Adrenal gland (tissue), 12 donors: ENCODE results near the gene CHSY3. TPM values are rescaled to one million over a fixed set of nuclear protein-coding genes. Genes with fewer than 3 reads are reported as not detected.

Experiments used
- DNase-seq, 7 donors: peaks; one replicate each; pipeline ENCODE4 v3.0.0-alpha.2; 2019 to 2020
- H3K27ac ChIP-seq, 5 donors: fragments of 200-600 bp; sonication (generic) in 4 of 5; 1 replicate in 3 of 5; 2 replicates in 2 of 5; pipeline versions ENCODE4 v1.5.1 to v1.8.0; 2016 to 2020; ENCODE audit warnings: mild to moderate bottlenecking in 1 of 5
- H3K27me3 ChIP-seq: fragments of 200-600 bp; 2 replicates; pipeline ENCODE4 v1.8.0; 2021
- H3K36me3 ChIP-seq, 2 donors: fragments of 200-600 bp; replicated peaks in 1 of 2; 1 replicate in 1 of 2; 2 replicates in 1 of 2; pipeline versions ENCODE4 v1.5.1 to v1.8.0; 2018 to 2022
- H3K4me1 ChIP-seq, 2 donors: fragments of 200-600 bp; replicated peaks in 1 of 2; 1 replicate in 1 of 2; 2 replicates in 1 of 2; pipeline versions ENCODE4 v1.5.1 to v1.8.0; 2018 to 2021
- H3K4me3 ChIP-seq, 4 donors: fragments of 200-600 bp; sonication (generic) in 3 of 4; one replicate each; pipeline ENCODE4 v1.5.1; 2016 to 2018
- H3K9me3 ChIP-seq, 3 donors: fragments of 200-600 bp; sonication (generic) in 1 of 3; replicated peaks in 1 of 3; 1 replicate in 2 of 3; 2 replicates in 1 of 3; pipeline versions ENCODE4 v1.5.1 to v1.8.0; 2016 to 2021
- POLR2A ChIP-seq, 2 donors: fragments of 450-650 bp; IDR thresholded peaks; one replicate each; pipeline ENCODE4 v1.6.1; 2017; ENCODE audit warnings: antibody characterized with exemption in 2 of 2, mild to moderate bottlenecking in 2 of 2, moderate library complexity in 1 of 2
- WGBS, 4 donors: extraction: QIAGEN DNeasy Blood & Tissue Kit in 2 of 4; methylation state at CpG; one replicate each; pipeline versions ENCODE4 v1.1.5 to v1.1.7; 2013 to 2017; 5-methylcytosine and 5-hydroxymethylcytosine counted together
- intact Hi-C, 2 donors: fragments of 100-400 bp; cut with DNase I; formaldehyde crosslinking; loops; one replicate each; pipeline versions ENCODE4 v1.14.1 to v1.15.0; 2022 to 2023
- polyA plus RNA-seq, 3 donors: library from polyadenylated mRNA; stranded (reverse); fragments of 200-250 nt in 2 of 3; fragments of 350-450 nt in 1 of 3; fragmentation: Illumina TruSeq in 1 of 3; extraction: RNeasy Lipid Tissue Mini Kit (QIAGEN cat#74804) in 1 of 3; gene quantifications; one replicate each; pipeline ENCODE4 v1.2.3, GENCODE V29; 2013 to 2014
- total RNA-seq, 9 donors: library from RNA; depleted of rRNA in 4 of 9; stranded (reverse); fragments of >200 nt in 4 of 9; fragments of 120-200 nt in 1 of 9; fragmentation: NEBNext Ultra II Directional in 1 of 9; extraction: Animal tissue kit (Norgen Biotek cat#: 25700) in 1 of 9; gene quantifications; one replicate each; pipeline versions ENCODE4 v1.1.0 to v1.2.4, GENCODE V29; 2013 to 2023
- TF ChIP-seq, protein P1 (sequence below), 6 experiments: fragments of 450-650 bp in 4 of 6; fragments of 200-600 bp in 2 of 6; sonication (generic) in 1 of 6; IDR thresholded peaks; 1 replicate in 5 of 6; 2 replicates in 1 of 6; pipeline versions ENCODE4 v1.5.1 to v1.8.0; 2016 to 2021; ENCODE audit warnings: antibody characterized with exemption in 6 of 6, mild to moderate bottlenecking in 2 of 6, moderate library complexity in 1 of 6
- donor health status: healthy with polysubstance abuse.
- donor health status: Bipolar disorder and iron deficiency.
- donor health status: DM: yes; HTN: yes; CAD: no.
- donor health status: DM: no; HTN: no; CAD: no.
- donor health status: DM: no; HTN: no; CAD: no.
- donor health status: DM: yes; HTN: yes; CAD: no.

The CHSY3 gene
- total and polyA plus RNA-seq, 12 donors, result 0.08 to 2.5 (median 0.80) TPM

DNA sequence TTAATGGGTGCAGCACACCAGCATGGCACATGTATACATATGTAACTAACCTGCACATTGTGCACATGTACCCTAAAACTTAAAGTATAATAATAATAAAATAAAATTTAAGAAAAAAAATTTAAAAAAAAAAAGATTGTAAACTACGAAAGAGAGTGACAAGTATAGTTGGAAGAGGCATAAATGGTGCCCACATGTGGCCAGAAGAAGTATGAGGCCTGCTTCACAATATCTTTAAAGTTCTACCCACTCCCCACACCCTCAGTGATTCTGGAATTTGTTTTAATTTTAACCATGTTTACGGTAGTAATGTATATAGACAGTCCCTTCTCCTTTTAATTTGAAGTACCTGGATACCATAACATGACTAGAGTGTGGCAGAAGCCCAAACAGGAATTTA, 172.7 kb downstream of the CHSY3 start:
- Histone ChIP-seq H3K27me3 (no peaks in the 10 kb centered on the region), H3K27ac (no peak overlapping the region), H3K4me1 (no peaks in the 10 kb centered on the region), H3K9me3 (no peaks in the 10 kb centered on the region), H3K4me3 (no peak overlapping the region), H3K36me3 (no peaks in the 10 kb centered on the region)
- intact Hi-C loops, result no loop called here
- WGBS, 4 donors, result 77 to 95% (median 87%) methylated on average over 2 of the region's 2 CpGs
- no peak for TF ChIP-seq POLR2A (IDR thresholded peaks at IDR 0.05)
- TF ChIP-seq, protein P1, sequence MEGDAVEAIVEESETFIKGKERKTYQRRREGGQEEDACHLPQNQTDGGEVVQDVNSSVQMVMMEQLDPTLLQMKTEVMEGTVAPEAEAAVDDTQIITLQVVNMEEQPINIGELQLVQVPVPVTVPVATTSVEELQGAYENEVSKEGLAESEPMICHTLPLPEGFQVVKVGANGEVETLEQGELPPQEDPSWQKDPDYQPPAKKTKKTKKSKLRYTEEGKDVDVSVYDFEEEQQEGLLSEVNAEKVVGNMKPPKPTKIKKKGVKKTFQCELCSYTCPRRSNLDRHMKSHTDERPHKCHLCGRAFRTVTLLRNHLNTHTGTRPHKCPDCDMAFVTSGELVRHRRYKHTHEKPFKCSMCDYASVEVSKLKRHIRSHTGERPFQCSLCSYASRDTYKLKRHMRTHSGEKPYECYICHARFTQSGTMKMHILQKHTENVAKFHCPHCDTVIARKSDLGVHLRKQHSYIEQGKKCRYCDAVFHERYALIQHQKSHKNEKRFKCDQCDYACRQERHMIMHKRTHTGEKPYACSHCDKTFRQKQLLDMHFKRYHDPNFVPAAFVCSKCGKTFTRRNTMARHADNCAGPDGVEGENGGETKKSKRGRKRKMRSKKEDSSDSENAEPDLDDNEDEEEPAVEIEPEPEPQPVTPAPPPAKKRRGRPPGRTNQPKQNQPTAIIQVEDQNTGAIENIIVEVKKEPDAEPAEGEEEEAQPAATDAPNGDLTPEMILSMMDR (IDR thresholded peaks at IDR 0.05), result no peak
- no peak for DNase-seq

DNA sequence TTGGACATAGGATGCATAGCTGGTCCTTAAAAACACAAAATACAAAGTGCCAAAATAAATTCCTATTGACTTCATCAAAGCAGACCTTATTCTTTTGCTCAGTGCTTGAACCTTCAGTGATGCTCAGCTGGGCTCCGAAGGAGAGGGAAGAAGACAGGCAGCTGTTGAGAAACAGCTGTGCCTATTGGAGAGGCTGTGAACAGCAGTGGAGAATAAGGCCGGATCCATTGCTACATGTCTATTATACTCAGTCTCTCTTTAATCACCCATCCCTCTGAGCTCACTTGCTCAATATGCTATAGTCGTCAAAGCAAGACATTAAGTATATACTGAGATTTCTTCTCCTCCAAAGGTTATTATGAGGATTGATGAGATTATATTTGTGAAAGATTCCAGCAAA, 174.4 kb downstream of the CHSY3 start:
- 62 to 81% (median 73%) methylated on average over 3 of the region's 3 CpGs for WGBS, 4 donors
- Histone ChIP-seq H3K4me1 (no peaks in the 10 kb centered on the region), H3K36me3 (no peaks in the 10 kb centered on the region), H3K27ac (no peak overlapping the region), H3K27me3 (no peaks in the 10 kb centered on the region), H3K9me3 (no peaks in the 10 kb centered on the region), H3K4me3 (no peak overlapping the region)
- DNase-seq, result no peak
- TF ChIP-seq, protein P1 (IDR thresholded peaks at IDR 0.05), result no peak
- no peak for TF ChIP-seq POLR2A (IDR thresholded peaks at IDR 0.05)
- intact Hi-C loops, result no loop called here

DNA sequence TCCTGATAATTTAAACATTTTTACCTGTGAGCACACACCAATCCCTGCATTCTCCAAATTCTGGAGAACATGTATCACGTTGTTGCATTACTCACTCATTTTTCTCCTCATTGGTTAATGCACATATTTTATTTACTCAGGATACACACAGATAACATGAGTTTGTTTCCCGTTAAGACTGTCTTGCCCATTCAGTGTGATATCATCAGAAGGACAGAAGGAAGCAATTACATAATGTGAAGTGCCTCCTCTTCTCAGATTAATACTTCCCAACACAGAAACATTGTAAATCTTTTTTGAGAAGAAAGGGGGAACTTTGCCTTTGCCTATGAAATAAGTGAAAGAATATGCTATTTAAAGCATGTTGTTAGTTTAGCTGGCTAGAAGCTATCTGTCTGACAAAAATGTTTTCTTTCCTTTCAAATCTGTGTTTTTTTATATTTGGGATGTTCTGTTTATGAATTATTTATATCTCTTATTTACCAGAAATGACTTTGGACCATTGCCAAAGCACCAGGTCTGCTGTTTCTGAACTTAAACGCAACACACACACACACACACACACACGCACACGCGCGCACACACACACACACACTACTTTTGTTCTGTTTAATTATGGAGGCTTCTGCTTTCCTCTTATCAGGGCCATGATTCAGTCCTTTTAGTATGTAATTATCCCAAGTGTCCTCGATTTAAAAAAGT, 186.5 kb downstream of the CHSY3 start:
- Histone ChIP-seq H3K4me1 (no peaks in the 10 kb centered on the region), H3K4me3 (no peak overlapping the region), H3K27me3 (no peaks in the 10 kb centered on the region), H3K36me3 (no peaks in the 10 kb centered on the region), H3K9me3 (no peaks in the 10 kb centered on the region), H3K27ac (no peak overlapping the region)
- DNase-seq, result no peak
- no peak for TF ChIP-seq POLR2A (IDR thresholded peaks at IDR 0.05)
- TF ChIP-seq, protein P1 (IDR thresholded peaks at IDR 0.05), result no peak
- intact Hi-C loops, result no loop called here
- WGBS, 4 donors, result 38 to 61% (median 54%) methylated on average over 8 of the region's 8 CpGs

DNA sequence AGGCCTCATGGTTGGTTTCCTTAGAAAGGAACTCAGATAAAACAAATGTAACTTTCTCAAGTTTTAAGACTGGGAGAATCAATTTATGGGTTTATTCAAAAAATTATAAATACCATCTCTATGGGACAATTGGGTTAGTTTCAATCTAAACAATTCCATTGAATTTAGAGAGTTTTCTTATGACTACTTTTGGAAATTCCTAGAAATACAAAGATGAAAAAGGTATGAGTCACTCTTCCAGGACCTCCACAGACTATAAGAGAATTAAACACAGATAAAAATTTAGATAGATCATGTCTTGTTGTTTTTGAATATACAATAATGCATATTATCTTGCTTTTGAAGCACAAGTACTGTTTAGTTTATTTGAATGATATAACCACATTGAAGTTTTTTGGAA, 188.7 kb downstream of the CHSY3 start:
- H3K27ac ChIP-seq, result no peak overlapping the region
- intact Hi-C loops, result no loop called here
- H3K4me1 ChIP-seq, result no peaks in the 10 kb centered on the region

More for the DNA sequence above, 188.7 kb downstream of the CHSY3 start:
- Histone ChIP-seq H3K36me3 (no peaks in the 10 kb centered on the region), H3K4me3 (no peak overlapping the region), H3K27me3 (no peaks in the 10 kb centered on the region), H3K9me3 (no peaks in the 10 kb centered on the region)
- no peak for DNase-seq
- TF ChIP-seq, protein P1 (IDR thresholded peaks at IDR 0.05), result no peak
- no peak for TF ChIP-seq POLR2A (IDR thresholded peaks at IDR 0.05)
